Activated T-helper 1 cell treated with Interleukin-2 at 50 U/mL for 16 hours (primary cell): ENCODE measurements around the gene WLS.
"Not testable (repeated sequence)": the region's sequence is repeated elsewhere in the genome, so short reads cannot be mapped to it uniquely, and the experiment has no call there.

Source experiments
- DNase-seq: peaks from one replicate; pipeline ENCODE4 v3.0.0-alpha.2; 2020; ENCODE audit warnings: low read depth

Gene WLS

DNA sequence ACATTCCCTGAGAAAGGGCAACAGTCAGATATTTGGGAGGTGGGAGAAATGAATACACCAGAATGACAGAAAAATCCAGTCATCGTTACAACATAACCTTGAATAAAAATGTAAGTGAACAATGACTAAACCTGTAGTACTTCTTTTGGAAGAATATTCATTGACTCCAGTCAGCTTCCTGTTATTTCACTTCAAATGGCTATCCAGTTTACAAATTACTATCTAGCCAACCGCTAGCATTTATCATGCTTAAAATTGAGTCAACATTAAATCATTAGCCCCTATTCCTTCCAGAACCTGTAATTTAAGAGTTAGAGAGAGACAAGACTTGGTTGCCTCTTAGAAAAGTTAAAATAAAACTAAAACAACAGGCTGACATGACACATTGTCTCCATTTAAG lies 33.6 kb downstream of the WLS start:
- DNase-seq = no peak

DNA sequence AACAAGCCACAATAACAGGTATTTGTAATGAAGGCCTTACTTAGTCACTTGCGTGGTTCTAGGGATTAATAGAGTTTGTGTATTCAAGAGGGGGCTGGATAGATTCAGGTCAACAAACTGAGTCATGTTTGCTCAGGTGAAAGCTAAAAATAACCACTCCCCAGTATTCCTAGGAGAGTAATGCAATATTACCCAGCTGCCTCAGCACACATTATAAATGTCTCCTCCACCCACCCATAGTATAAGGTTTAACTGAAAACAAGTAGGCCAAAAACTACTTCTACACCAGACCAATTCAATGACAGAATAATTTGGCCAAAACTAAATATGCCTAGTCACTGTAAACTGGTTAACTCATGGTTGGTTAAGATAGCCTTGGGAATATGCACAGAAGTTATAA lies 34.4 kb downstream of the WLS start:
- no peak for DNase-seq

DNA sequence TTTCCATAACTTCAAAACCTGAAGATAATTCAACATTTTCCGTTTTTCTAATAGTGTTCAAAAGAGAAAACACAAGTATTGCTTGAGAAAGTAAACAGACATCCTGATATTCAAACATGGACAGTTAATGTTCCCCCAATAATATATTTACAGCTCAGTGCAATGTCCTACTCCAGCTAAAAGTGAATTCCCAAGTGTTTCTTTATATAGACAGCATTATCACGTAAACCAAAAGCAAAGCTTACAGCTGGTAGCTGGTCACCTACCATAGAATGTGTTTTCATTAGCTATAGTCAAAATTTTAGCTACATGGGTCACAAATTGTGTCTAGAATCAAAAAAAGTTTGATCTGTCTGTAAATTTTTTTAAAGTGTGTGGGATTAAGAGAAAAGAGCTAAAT lies 34.9 kb downstream of the WLS start:
- no peak for DNase-seq

DNA sequence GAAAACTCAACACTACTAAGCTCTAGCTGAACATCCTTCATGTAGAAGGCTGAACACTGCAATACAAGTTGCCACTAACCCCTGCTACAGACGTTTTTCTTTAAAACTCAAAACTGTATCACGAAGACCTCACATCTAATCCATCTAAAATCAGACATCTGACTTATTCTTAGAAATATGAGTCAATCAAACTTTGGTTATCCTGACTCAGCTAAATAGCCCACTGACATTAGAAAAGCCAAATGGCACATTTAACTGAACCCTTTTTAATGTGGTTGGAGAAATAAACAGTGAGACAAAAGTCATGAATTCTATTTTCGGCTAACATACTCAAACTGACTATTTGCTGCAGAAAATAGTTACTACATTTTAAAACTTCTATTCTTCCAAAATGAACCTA lies 35.6 kb downstream of the WLS start:
- no peak for DNase-seq

DNA sequence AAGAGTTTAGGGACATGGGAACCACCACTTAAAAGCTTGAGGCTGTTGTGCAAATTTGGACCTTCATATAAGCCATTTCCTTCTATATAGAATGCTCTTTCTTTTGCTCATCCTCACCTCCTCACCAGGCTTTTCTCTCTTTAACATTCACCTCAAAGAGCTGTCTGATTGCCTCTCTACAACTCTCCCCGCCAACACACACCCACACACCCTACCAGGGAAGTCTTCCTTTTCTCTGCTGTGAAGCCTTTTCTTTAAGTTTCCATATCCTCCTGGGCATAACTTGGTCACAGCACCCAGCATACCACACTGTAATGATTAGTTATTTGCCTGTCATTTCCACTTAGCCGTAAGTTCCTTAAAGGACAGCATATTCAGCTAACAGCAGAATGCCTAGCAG lies 40.6 kb downstream of the WLS start:
- DNase-seq = no peak

DNA sequence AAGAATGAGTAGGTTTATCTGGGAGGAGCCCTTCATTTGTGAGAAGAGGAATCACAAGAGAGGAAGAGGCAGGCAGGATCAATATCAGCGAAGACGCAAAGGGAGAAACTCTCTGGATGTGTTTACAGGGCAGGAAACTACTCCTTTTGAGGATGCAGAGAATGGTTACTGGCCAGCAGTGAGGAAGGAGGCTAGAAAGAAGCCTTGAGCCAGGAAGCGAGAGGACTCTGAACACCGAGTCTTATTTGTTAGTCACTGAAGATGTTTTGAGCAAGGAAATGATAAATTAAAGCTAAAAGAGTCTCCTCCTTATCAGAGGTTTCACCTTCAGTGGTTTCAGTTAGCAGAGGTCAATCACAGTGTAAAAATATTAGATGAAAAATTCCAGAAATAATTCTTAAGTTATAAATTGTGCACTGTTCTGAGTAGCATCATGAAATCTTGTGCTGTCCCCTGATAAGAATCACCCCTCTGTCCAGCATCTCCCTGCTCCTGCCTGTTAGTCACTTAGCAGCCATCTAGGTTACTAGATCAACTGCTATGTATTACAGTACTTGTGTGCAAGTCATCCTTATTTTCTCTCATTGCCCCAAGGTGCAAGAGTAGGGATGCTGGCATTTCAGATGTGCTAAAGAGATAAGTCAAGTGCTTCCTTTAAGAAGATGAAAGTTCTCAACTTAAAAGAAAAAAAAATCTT lies 43.5 kb downstream of the WLS start:
- no peak for DNase-seq

DNA sequence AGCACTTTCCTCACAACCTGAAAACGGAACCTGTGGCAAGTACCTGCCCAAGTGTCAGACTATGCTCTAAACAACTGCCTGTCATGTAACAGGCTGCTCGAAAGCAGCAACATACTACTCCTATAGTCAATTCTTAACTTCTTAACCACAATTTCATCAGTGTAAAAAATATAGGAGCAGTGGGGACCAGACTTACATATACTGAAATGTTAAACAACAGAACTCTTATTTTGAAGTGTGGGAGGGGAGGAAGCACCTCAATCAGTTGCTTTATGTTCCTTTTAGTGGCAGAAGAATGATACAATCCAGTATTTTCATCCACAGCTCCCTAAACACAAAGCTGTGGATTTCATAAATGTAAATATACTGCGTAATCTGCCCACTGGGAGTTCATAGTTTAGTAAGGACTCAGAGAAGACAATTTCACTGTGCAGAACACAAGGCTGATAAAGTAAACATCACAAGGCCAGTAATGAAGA lies 44.2 kb downstream of the WLS start:
- DNase-seq = no peak

DNA sequence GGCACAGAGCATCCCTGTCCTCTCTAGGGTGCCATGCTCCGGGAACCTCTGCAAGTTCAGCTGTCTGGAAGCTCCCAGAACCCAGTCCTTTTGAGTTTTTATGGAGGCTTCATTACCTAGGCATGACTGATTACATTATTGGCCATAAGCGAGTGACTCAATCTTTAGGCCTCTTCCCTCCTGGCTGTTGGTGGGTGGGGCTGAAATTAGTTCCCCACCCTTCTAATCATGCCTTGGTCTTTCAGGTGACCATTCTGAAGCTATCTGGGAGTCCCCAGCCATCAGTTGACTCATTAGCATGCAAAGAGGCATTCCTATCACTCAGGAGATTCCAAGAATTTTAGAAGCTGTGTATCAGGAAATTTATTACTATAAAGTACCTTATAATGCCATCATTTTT lies 46.6 kb downstream of the WLS start:
- DNase-seq = no peak

DNA sequence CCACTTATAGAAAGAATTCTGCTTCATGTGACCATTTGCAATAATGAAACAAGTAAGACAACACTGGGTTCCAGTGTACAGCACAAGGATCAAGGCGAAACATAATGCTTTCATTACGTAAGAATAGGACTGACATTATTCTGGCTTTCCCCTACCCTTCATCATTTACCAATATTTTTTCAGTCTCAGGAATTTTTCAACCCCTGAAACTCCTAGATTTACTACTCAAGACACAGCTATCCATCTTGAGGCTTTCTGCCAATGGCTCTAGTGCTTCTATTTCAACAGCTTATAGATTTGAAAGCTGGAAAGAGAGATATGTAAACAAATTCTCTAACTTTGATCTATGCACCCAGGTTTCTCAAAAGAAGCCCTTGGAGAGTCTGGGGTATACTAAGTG lies 48.4 kb downstream of the WLS start:
- DNase-seq = no peak

DNA sequence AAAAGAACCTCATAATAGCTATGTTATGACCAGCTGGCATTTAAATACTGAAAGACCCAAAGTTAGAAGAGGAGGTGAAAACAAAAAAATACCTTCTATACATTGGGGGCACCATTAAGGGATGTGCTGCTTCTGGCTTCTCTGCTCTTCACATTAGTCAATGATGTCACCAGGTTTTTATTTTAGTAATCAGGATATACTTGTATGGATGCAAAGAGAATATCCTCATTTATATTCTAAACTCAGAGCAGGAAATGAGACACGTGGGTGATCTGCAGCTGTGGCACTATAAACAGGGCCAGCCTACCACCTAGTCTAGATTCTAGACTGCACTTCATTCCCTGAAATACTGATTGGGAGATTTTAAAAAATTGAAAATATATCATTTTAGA lies 51.2 kb downstream of the WLS start:
- DNase-seq = no peak

DNA sequence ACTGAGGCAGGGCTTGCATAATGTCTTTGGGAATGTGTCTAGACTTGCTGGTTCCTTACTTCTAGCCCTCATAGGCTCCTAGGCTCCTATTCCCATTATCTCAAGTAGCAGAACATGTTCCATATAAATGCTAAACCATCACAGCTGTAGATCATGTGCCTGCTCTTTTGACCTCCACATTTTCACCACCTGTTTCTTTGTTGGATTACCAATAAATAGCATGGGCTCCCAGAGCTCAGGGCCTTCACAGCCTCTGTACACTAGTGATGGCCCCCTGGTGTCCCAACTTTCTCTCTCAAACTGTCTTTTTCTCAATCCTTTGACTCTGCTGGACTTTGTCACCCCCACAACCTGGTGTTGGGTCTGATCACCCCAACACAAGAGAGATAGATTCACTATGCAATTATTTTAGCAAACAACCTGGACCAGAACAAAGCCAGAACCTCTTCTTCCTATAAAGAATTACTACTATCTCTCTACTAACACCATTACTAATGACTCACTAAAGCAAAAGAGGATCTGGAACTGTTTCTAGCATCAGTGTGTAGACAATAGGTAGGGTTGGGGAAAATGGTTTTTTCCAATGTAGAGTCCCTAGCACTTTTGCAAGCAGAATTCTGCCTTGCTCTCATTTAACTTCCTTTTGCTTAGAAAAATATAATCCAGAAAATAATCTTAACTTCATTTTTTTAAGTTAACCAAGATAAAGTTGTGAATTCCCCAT lies 51.7 kb downstream of the WLS start:
- DNase-seq = no peak

DNA sequence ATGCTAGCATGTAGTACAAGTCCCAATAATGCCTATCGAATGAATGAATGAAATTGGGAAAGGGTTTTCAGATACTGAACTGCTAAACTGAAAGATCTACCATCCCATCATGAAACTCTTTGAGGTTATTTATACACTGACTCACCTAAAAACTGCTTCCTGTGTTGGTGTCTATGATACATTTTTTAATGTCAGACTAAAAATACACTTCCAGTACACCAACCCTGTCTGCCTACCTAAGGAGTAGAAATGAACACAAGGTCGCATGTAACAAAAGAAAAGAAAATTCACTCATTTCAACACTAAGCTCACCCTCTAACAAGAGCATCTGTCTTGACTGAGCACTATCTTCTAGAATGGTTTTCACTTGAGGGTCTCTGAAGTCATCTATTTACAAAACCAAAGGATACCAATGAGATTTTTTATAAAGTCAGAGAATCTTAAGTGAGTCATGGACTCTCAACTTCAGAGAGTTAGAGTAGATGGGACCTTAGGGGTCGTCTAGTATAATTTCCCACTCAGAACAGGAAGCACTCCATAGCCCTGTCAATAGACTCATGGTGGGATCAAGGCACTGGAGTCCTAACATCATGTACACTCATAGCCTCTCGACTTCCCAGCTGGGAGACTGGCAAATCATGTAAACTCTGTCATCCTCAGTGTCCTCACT lies 53.4 kb downstream of the WLS start:
- DNase-seq = no peak

DNA sequence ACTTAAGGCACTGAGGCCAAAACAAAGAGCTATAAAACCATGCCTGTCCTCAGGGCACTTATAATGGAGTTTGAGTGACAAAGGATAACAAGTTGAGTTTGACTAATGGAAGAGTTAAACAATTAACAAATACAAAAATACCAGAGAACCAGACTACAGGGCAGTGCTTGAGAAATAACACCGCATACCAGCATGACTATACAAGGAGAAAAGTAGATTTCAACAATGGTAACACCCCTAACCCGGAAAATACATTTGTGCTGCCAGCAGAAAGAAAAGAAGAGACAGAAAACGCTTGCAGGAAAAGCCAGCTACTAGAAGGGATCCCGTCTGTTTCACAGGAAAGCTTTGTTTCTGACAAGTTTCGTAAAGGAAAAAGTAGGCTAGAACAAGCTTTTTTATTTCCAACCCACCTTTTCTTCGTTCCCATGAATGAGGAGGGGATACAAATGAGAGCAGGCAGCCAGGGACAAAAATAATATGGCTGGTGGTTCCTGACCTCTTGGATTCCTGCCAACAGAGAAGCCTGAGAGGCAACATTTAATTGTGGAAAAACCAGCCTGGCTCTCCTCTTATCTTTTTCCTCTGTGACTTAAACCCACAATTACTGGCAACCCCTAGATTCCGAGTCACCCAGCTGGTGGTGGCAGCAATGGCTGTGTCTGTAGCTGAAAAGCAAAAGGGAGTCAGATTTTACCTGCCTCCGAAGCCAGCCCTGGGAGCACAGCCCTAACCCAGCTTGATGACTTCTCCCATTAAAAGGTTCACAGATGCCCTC lies 56.5 kb downstream of the WLS start:
- DNase-seq = no peak

DNA sequence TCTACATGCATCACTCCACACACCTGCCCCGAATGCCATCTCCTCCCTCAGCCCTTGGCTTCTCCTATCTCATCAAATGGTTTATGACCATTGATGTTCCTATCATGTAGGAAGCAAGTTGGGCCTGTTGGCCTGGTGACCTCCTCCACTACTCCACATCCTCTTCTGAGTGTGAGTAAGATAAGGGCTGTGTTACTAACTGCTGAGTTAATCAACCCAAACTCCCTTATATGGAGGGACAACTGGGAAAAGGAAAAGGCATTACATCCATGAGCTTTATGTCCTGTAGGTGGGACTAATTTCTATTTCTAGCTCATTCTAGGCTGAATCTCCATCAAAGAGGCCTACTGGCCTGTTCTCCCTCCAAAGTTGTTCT lies 57.6 kb downstream of the WLS start:
- no peak for DNase-seq

DNA sequence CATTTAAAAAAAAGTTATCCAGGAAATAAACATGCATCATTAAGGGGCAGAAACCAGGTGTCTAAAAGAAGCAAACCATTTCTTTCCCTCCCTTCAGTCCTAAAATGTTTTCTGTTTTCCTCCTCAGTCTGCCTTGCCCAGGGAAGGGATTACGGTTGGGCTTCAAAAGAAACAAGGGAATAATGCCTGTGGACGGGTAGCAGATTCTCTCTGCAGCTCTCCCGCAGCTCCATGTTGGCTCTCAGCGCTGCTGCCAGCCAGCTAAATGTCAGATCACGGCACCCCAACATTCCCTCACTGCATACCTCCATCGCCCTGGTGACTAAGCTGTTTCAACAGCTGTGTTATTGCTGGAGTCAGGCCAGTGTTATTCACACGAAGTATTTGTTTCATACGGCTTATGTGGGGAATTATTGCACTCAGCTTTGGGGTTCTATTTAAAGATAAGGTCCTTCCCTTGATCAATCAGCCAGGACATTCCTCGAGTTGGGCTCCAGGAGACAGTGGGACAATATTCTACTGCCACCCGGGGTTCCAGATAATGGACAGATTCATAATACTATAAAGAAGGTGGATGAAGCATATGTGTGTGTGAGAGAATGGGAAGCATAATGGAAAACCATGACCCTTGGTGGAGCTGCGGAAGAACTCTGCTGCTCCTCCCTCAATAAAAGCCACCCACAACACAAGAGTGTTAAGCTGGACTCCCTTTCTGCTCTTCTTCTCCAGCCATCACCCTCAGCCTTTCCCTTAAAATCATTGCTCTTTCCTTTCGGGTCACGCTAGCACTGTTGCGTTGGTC lies 58.2 kb downstream of the WLS start:
- DNase-seq = no peak

DNA sequence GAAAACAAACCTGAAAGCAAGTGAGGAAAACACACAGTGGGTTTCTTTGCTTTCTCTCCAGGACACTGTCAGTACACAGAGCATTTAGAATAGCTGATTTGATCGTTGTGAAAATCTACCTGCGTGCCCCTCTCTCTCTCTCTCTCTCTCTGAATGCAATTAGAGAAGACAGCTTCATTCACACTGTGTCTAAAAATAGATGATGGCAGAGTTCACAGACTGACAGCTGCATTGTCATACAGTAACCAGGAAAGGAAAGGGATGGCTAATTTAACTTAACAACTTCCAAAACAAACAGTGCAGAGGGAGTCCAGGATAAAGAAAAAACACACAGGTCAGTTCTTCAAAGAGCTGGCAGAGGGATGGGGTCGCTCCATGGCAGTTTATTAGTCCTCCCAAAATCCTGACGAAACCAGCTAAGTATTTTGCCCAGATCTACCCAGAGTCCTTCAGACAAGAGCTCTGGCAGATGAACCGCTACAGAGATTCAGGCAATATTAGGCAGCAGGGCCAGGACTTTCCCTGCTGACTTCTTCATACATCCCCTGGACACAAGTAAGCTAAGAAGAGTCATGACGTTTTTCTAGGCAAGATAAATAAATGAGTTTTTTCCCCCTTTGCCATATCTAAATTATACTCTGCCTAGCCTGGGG lies 58.9 kb downstream of the WLS start:
- DNase-seq = no peak

DNA sequence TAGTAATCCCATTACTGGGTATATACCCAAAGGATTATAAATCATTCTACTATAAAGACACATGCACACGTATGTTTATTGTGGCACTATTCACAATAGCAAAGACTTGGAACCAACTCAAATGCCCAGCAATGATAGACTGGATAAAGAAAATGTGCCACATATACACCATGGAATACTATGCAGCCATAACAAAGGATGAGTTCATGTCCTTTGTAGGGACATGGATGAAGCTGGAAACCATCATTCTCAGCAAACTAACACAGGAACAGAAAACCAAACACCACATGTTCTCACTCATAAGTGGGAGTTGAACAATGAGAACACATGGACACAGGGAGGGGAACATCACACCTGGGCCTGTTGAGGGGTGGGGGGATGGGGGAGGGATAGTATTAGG lies 60.5 kb downstream of the WLS start:
- DNase-seq = not testable (repeated sequence)

DNA sequence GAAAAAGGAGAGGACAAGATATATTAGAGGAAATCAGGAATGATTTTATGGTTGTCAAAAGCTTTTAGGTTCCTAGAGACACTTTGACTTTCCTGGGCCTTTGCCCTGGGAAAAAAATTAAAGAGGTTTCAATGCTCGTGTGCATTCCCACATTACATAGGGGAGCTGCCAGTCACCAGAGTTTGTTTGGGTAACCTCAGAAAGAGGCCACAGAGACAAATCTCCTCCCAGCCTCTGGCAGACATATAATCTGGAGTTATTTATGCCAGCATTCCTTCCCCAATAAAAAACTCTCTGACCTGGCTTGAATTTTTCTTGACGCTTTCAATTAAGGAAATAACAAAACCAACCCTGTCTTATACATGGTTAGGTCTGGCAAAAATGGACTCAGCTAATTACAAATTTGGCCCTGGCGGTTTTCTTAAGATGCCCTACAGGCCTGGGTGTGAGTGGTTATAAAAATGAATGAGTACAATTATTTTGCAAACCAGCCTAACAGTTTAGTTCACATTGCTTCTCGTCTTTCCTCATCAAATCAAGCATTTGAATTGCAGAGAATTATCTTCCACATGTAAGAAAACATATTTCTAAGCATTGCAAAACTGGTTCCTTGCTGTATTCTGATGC lies 63.7 kb downstream of the WLS start:
- DNase-seq = no peak

DNA sequence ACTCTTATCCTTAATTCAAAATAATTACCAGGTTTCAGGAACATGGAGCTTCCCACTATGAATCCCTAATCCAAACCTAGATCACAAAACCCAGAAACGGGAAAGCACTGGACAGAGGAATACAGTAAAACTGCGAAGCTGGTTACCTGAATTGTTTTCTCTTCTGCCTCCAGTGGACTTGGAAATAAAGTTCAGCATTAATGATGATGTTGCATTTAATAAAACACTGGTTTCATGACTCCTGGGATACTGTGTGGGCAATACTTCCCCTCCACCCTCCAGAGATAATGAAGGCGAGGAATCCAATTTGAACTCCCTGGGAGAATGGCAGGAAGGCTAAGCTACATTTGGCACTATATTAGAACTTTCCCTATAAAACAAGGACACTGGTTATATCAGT lies 65.1 kb downstream of the WLS start:
- DNase-seq = no peak

DNA sequence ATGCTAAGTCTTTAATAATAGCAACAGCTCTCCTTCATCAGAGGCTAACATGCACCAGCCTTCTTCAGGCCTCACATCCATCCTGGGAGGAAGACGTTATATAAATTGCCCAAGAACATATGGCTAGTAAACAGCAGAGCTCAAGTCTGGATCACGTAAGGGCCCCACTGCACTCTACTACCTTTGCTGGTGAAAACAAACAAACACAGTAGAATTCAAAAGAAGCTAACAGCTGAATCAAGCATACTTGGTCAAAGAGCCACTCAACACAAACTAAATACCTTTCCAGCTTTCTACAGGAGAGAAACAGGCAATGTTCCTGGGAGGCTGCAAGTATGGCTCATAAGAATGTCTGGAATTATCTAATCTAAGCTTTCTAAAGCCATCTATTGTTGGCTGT lies 66.0 kb downstream of the WLS start:
- no peak for DNase-seq

DNA sequence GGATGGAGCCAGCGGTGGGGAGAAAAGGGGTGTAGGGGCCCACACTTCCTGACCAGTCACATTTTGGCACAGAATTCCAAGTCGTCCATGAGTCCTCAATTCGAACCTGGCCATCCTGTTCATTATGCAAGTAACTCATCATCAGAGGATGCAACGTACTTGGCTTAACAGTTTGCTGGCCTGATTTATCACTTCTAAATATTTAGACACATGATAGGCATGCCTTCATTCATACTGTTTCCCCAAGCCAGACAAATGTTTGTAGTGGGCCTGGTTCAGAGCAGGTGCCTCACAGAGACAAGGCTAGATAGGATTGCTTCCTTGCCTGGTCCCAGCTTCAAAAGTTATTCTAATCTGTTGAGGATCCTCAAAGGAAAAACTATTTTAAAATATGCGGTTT lies 66.7 kb downstream of the WLS start:
- no peak for DNase-seq
